IPS-NIHi7 (cell line): ENCODE measurements around the gene EPHA8.

ENCODE experiments used
- DNase-seq: peaks from one replicate; pipeline ENCODE4 v3.0.0; 2012; ENCODE audit warnings: mixed read lengths; ENCODE audit errors: extremely low spot score

The EPHA8 gene

GRCh38 chr1:22645931-22646330 is 82.6 kb downstream of the EPHA8 start:
- DNase-seq = no peak

DNA sequence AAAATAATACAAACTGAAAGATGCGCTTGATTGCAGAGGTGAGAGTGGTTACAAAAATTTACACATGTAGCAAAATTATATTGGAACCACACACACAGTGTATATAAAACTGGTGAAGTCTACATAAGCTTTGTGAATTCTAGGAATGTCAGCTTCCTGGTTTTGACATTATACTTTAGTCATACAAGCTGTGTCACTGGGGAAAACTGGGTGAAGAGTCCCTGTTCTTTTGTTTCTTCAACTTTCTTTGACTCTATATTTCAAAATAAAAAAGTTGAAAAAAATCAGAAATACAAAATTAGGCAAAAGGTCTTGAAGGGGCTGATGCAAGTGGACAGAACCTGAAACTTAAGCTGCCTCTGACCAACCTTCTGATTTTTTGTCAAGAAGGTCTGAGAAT is 83.1 kb downstream of the EPHA8 start:
- DNase-seq = no peak

DNA sequence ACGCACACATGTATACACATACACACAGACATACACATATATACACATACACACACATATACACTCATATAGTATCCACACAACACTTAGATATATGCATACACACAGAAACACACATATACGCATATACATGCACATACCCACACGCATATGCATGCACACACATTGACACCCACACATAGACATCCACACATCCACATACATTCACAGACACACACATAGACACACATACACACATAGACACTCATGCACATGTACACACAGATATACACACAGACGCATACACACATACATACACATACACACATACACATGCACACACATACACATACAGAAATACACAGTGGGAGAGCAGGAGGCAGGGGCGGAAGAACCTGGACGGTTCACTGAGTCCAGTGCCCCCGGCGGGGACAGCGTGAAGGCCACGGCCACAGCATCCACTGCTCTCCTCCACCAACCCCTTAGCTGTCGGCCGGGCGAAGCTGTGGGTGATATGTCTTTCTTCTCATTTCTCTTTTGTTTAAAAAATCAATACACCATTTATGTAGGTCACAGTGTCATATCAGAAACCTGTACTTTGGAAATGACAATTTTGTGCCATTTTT is 86.9 kb downstream of the EPHA8 start:
- no peak for DNase-seq

GRCh38 chr1:22651941-22652856 is 88.9 kb downstream of the EPHA8 start:
- no peak for DNase-seq

DNA sequence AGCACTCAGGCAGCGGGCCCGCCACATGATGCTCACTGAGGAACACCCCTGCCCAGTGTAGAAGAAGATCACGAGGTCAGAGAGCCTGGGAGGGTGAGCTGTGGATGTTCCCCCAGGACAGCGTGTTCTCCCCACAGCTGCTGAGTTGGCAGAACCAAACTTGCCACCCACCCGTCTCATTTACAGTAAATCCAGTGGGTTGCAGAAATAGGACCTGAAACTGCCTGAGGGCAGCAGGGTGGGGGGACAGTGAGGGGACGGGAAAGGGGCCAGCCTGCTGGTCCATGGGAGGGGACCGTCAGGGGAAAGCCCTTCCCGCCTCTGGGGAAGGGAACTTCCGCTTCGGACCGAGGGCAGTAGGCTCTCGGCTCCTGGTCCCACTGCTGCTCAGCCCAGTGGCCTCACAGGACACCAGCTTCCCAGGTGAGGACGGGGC is 89.6 kb downstream of the EPHA8 start, which contains the start of gene C1QB:
TSS of gene C1QB (plus strand) at position 356 of the 436 bp plus-strand sequence. CDS start 6,227 bp downstream, outside the sequence.
- no peak for DNase-seq
